Measurements from ENCODE around the gene SOX30.

GRCh38 chr5:157679801-157680200, 27.6 kb upstream of the SOX30 start:
- no peak for TF ChIP-seq RAD21 (IDR thresholded peaks at IDR 0.05)
- no peak for TF ChIP-seq CTCF (IDR thresholded peaks at IDR 0.05; ENCODE audit: low read depth, low read length, missing input control)
- no peak for TF ChIP-seq FOXA1 (IDR thresholded peaks at IDR 0.05)
- TF ChIP-seq TAF1 (conservative IDR thresholded peaks at IDR 0.05) = no peak
- TF ChIP-seq, protein P1, sequence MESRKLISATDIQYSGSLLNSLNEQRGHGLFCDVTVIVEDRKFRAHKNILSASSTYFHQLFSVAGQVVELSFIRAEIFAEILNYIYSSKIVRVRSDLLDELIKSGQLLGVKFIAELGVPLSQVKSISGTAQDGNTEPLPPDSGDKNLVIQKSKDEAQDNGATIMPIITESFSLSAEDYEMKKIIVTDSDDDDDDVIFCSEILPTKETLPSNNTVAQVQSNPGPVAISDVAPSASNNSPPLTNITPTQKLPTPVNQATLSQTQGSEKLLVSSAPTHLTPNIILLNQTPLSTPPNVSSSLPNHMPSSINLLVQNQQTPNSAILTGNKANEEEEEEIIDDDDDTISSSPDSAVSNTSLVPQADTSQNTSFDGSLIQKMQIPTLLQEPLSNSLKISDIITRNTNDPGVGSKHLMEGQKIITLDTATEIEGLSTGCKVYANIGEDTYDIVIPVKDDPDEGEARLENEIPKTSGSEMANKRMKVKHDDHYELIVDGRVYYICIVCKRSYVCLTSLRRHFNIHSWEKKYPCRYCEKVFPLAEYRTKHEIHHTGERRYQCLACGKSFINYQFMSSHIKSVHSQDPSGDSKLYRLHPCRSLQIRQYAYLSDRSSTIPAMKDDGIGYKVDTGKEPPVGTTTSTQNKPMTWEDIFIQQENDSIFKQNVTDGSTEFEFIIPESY (IDR thresholded peaks at IDR 0.05) = no peak

Measured in liver (tissue), 3 donors.